ENCODE measurements around the gene NOB1.
"Not testable (repeated sequence)": the region's sequence is repeated elsewhere in the genome, so short reads cannot be mapped to it uniquely, and the experiment has no call there.

DNA sequence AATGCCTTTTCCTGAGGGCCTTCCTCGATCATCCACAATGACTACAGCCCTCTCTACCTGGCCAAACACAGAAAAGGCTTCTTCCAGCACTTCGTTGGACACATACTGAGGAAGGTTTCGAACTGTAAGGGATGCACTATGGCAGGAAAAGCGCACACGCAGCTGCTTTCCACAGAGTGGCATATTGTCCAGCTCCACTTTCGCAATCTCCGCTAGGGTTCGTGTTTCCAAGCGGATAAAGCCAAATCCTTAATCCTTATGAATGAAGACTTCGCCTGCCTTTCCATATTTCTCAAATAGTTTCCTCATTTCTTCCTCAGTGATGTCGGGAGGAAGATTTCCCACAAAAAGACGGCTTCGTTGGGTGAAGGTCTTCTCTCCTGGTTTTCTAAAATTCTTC lies 2.6 kb upstream of the NOB1 start:
- TF ChIP-seq, protein P1, sequence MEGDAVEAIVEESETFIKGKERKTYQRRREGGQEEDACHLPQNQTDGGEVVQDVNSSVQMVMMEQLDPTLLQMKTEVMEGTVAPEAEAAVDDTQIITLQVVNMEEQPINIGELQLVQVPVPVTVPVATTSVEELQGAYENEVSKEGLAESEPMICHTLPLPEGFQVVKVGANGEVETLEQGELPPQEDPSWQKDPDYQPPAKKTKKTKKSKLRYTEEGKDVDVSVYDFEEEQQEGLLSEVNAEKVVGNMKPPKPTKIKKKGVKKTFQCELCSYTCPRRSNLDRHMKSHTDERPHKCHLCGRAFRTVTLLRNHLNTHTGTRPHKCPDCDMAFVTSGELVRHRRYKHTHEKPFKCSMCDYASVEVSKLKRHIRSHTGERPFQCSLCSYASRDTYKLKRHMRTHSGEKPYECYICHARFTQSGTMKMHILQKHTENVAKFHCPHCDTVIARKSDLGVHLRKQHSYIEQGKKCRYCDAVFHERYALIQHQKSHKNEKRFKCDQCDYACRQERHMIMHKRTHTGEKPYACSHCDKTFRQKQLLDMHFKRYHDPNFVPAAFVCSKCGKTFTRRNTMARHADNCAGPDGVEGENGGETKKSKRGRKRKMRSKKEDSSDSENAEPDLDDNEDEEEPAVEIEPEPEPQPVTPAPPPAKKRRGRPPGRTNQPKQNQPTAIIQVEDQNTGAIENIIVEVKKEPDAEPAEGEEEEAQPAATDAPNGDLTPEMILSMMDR (IDR thresholded peaks at IDR 0.05; ENCODE audit: insufficient read depth, low read length), result not testable (repeated sequence)
- not testable (repeated sequence) for TF ChIP-seq POLR2AphosphoS5 (IDR thresholded peaks at IDR 0.05; ENCODE audit: low read depth)
- TF ChIP-seq, protein P2, sequence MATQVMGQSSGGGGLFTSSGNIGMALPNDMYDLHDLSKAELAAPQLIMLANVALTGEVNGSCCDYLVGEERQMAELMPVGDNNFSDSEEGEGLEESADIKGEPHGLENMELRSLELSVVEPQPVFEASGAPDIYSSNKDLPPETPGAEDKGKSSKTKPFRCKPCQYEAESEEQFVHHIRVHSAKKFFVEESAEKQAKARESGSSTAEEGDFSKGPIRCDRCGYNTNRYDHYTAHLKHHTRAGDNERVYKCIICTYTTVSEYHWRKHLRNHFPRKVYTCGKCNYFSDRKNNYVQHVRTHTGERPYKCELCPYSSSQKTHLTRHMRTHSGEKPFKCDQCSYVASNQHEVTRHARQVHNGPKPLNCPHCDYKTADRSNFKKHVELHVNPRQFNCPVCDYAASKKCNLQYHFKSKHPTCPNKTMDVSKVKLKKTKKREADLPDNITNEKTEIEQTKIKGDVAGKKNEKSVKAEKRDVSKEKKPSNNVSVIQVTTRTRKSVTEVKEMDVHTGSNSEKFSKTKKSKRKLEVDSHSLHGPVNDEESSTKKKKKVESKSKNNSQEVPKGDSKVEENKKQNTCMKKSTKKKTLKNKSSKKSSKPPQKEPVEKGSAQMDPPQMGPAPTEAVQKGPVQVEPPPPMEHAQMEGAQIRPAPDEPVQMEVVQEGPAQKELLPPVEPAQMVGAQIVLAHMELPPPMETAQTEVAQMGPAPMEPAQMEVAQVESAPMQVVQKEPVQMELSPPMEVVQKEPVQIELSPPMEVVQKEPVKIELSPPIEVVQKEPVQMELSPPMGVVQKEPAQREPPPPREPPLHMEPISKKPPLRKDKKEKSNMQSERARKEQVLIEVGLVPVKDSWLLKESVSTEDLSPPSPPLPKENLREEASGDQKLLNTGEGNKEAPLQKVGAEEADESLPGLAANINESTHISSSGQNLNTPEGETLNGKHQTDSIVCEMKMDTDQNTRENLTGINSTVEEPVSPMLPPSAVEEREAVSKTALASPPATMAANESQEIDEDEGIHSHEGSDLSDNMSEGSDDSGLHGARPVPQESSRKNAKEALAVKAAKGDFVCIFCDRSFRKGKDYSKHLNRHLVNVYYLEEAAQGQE (IDR thresholded peaks at IDR 0.05; ENCODE audit: insufficient replicate concordance, low read depth), result not testable (repeated sequence)
